Measurements from ENCODE around the gene SPG7.

GRCh38 chr16:89529097-89529496, 20.9 kb downstream of the SPG7 start:
- TF ChIP-seq CTCF (IDR thresholded peaks at IDR 0.05) = no peak
- TF ChIP-seq EZH2 (IDR thresholded peaks at IDR 0.05) = no peak
